A673 (cell line): Measurements from ENCODE around the gene CNPY2. TPM values are rescaled to one million over a fixed set of nuclear protein-coding genes. Genes with fewer than 3 reads are reported as not detected.
A peak's percentile ranks its signal among the peaks of the same experiment; 100 is the strongest.

Experiments
- BruUV-seq: library from RNA; stranded (reverse); fragments of 400-500 nt; replicated peaks from 2 replicates; lab custom pipeline; 2021; lab: Mats Ljungman, UMichigan
- CTCF ChIA-PET: fragments of 300-600 bp; sonication (Branson Sonifier 250); formaldehyde crosslinking; loops from one replicate; lab custom pipeline; 2022; ENCODE audit warnings: antibody characterized with exemption; lab: Charles Lee
- POLR2A ChIA-PET: fragments of 300-600 bp; sonication (Branson Sonifier 250); formaldehyde crosslinking; loops from one replicate; lab custom pipeline; 2022; ENCODE audit warnings: antibody characterized with exemption; ENCODE audit not compliant: low non-redundant PET; lab: Charles Lee
- DNase-seq: peaks from one replicate; pipeline ENCODE4 v3.0.0-alpha.2; 2015; ENCODE audit warnings: low spot score
- H3K27ac ChIP-seq: fragments of 200-600 bp; sonication (generic); 2 replicates; pipeline ENCODE4 v1.5.1; 2016; ENCODE audit warnings: mixed run types, low read depth, mild to moderate bottlenecking, mixed read lengths, antibody characterized with exemption, low read length; ENCODE audit not compliant: poor library complexity, severe bottlenecking
- H3K27me3 ChIP-seq: fragments of 200-600 bp; sonication (generic); replicated peaks from 2 replicates; pipeline ENCODE4 v1.6.1; 2017; ENCODE audit warnings: mixed run types, low read depth, mild to moderate bottlenecking, mixed read lengths, antibody characterized with exemption, low read length; ENCODE audit not compliant: insufficient read depth, poor library complexity
- H3K36me3 ChIP-seq: fragments of 200-600 bp; sonication (generic); 2 replicates; pipeline ENCODE4 v1.6.1; 2016; ENCODE audit warnings: mixed run types, mild to moderate bottlenecking, mixed read lengths, antibody characterized with exemption, low read length; ENCODE audit not compliant: insufficient read depth, poor library complexity, severe bottlenecking
- H3K4me1 ChIP-seq: fragments of 200-600 bp; sonication (generic); 2 replicates; pipeline ENCODE4 v1.6.1; 2017; ENCODE audit warnings: mixed run types, mild to moderate bottlenecking, mixed read lengths, antibody characterized with exemption, low read length; ENCODE audit not compliant: insufficient read depth, poor library complexity, severe bottlenecking
- H3K4me3 ChIP-seq: fragments of 200-600 bp; sonication (generic); 2 replicates; pipeline ENCODE4 v1.5.1; 2016; ENCODE audit warnings: low read depth, mixed run types, mild to moderate bottlenecking, mixed read lengths, low read length; ENCODE audit not compliant: poor library complexity, severe bottlenecking
- H3K9me3 ChIP-seq: fragments of 200-600 bp; sonication (generic); 2 replicates; pipeline ENCODE4 v1.6.1; 2016; ENCODE audit warnings: mixed run types, low read depth, mild to moderate bottlenecking, mixed read lengths, antibody characterized with exemption, low read length; ENCODE audit not compliant: poor library complexity, severe bottlenecking
- CTCF ChIP-seq: fragments of 300-800, 200-600 bp; sonication (generic); conservative IDR thresholded peaks from 2 replicates; pipeline ENCODE4 v1.5.1; 2017; ENCODE audit warnings: low read depth, mild to moderate bottlenecking, antibody characterized with exemption, low read length, moderate library complexity, mixed read lengths
- EZH2 ChIP-seq: fragments of 200-600 bp; sonication (generic); IDR thresholded peaks from 2 replicates; pipeline ENCODE4 v1.6.1; 2017; ENCODE audit warnings: borderline replicate concordance, low read depth, mild to moderate bottlenecking, mixed read lengths, antibody characterized with exemption, low read length; ENCODE audit not compliant: poor library complexity, severe bottlenecking
- intact Hi-C: fragments of 100-400 bp; cut with micrococcal nuclease; formaldehyde crosslinking; loops from one replicate; pipeline ENCODE4 v1.10.0; 2022; ENCODE audit not compliant: unreplicated experiment
- total RNA-seq: library from RNA; stranded (reverse); gene quantifications from 2 replicates; pipeline ENCODE4 v1.2.3, GENCODE V29; 2021

The CNPY2 gene
- total RNA-seq, 1 experiment from 2014 or later, result 166 TPM

DNA sequence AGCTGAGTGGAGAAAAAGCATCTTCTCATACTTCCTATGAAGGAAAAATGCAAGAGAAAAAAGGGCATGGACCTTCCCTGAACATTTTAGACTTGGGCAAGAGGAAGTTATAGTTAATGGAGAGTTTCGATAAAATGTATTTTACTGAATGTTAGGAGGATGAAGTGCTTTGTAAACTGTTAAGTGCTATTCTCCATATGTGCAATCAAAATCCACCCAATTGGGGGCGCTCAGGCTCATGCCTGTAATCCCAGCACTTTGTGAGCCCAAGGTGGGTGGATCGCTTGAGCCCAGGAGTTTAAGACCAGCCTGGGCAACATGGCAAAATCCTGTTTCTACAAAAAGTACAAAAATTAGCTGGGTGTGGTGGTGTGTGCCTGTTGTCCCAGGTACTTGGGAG lies 1.9 kb upstream of the CNPY2 start:
- no peak for DNase-seq
- intact Hi-C loops, result loop anchor here (5.0 kb wide), 1 partner anchor 145 kb away; no protein-coding TSS in a partner anchor
- no peak overlapping the region for H3K27ac ChIP-seq
- H3K9me3 ChIP-seq, result no peaks in the 10 kb centered on the region
- TF ChIP-seq EZH2, result no peak
- TF ChIP-seq CTCF, result peak; percentile 35
- H3K4me1 ChIP-seq, result peaks cover 8% of the 10 kb centered on the region
- H3K36me3 ChIP-seq, result peaks cover 30% of the 10 kb centered on the region
- no TSS peak for BruUV-seq
- H3K27me3 ChIP-seq, result no peaks in the 10 kb centered on the region
- CTCF ChIA-PET, result interaction anchor here (0.6 kb wide), 1 partner anchor 12 kb away, joined by 10 read pairs; no protein-coding TSS in a partner anchor
- no peak overlapping the region for H3K4me3 ChIP-seq
- POLR2A ChIA-PET, result no interaction called here

GRCh38 chr12:56315249-56315621 lies 553 bp downstream of the CNPY2 start:
- Histone ChIP-seq H3K27ac (peak overlapping the region; percentile 93), H3K4me3 (peak overlapping the region; percentile 70), H3K27me3 (no peaks in the 10 kb centered on the region), H3K36me3 (peaks cover 30% of the 10 kb centered on the region), H3K9me3 (no peaks in the 10 kb centered on the region), H3K4me1 (peaks cover 8% of the 10 kb centered on the region)
- DNase-seq, result peak; percentile 15
- POLR2A ChIA-PET, result interaction anchor here (0.6 to 1.0 kb wide), 3 partner anchors 44 to 166 kb away, joined by 4 to 8 read pairs (median 7); partner anchors contain the start of gene STAT2
- intact Hi-C loops, result loop anchor here (5.0 kb wide), 1 partner anchor 147 kb away; no protein-coding TSS in a partner anchor
- BruUV-seq, result TSS peak; percentile 61
- TF ChIP-seq EZH2 (no peak), CTCF (no peak)
- CTCF ChIA-PET, result interaction anchor here (0.8 to 1.4 kb wide), 4 partner anchors 44 to 321 kb away, joined by 3 to 14 read pairs (median 4); partner anchors contain the start of gene STAT2

DNA sequence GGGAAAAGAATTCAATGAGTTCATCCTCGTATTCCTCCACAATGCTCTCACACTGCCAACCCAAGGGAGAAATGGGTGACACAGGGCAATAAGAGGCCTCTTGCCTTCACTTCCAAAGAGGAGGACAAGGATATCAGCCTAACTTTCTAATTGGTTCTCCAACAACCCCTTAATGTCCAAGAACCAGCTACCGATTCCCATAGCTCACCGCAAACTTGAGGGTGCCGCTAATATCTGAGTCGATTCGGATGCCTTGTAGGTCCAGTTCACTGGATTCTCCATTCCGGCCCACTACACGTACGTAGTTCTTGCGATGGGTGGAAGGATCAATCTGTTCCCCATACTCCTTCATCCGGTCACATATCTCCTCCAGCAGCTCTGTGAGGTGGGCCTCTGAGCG lies 4.8 kb downstream of the CNPY2 start:
- TSS peak; percentile 4 for BruUV-seq
- H3K27me3 ChIP-seq, result no peaks in the 10 kb centered on the region
- no peaks in the 10 kb centered on the region for H3K9me3 ChIP-seq
- intact Hi-C loops, result no loop called here
- TF ChIP-seq EZH2 (no peak), CTCF (no peak)
- ChIA-PET POLR2A (no interaction called here), CTCF (no interaction called here)
- DNase-seq, result no peak
- peaks cover 8% of the 10 kb centered on the region for H3K4me1 ChIP-seq
- no peak overlapping the region for H3K27ac ChIP-seq
- no peak overlapping the region for H3K4me3 ChIP-seq
- H3K36me3 ChIP-seq, result peaks cover 27% of the 10 kb centered on the region
